Activated gamma-delta T cell (primary cell): ENCODE measurements around the gene KIAA0513.

ENCODE experiments used
- DNase-seq: peaks from one replicate; lab custom pipeline; 2025; lab: John Stamatoyannopoulos, UW

KIAA0513 gene

DNA sequence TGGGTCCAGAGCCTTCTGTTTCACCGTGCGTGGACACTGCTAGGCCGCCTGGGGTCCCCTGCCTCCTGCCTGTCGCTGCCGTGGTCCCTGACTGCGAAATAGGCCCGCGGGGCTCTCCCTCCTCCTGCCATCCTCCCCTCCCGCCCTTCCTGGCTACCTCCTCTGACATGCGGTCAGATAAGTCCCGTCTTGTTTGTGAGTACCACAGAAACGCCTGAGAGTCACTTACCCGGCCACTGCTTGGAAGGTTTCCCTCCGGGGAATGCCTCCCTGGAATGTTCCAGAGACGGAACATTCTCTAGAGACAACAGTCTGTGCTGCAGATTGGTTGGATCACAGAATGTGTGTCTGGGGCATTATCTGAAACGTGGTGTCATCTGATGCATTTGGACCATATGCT, 61.9 kb downstream of the KIAA0513 start:
- no peak for DNase-seq

DNA sequence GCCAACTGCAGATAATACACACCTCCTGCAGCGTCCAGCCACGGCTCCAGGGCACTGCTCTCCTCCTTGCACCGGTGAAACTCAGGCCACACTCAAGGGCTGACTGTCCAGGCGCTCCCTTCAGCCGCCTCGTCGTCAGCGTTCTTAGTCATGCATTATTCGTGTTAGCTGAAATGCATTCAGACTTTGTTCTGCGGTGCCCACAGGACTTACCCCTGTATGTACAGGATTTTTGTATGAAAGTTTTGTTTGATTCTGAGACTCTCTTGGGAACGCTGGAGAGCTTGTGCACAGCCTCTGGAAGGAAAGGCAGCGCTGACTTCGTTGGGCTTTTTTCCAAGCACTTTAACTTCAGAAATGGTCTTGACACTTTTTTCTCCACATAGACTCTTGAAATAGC, 62.6 kb downstream of the KIAA0513 start:
- no peak for DNase-seq

DNA sequence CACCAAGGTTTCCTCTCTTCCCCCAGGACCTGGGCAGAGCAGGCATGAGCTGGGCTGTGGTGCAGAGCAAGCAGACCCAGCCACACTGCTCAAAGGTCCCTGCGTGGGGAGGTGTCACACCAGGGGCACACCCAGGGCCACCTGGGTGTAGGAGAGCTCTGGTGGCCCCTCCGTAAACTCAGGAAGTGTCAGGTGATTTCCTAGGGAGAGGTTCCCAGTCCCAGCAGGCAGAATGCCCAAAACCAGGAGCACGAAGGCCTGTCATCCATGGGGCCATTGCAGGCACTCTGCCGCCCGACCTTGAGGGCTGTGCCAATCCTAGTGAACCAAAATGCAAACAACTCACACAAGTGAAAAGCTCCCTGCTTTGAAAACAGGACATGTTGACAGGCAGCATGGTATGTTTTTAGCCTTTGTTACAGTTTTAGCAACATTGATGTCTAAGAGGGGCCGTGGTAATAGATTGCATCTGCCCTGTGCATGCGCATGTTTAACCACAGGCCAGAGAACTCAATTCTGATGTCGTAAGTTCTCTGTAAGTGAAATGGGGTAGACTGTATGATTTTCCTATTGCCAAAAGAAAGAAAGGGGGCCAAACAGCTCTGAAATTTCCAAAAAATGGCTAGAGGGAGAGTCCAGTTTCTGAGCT, 63.4 kb downstream of the KIAA0513 start:
- no peak for DNase-seq

DNA sequence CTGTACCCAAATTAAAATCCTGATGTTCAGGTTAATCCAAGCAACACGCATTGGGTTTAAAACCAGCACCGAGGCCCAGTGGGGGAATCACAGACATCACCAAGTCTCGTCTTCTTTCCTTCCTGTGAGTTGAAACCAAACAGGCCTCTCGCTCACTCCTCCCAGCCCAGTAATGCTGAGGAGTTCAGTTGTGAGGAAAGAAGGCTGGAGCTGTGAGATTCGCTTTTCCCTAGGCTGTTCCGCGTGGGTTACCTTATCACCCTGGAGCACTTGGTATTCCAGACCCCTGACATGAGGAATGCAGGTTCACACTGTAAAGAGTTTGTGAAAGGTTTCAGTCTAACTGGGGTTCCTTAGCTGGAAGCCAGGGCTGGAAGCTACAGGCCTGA, 63.9 kb downstream of the KIAA0513 start:
- no peak for DNase-seq

DNA sequence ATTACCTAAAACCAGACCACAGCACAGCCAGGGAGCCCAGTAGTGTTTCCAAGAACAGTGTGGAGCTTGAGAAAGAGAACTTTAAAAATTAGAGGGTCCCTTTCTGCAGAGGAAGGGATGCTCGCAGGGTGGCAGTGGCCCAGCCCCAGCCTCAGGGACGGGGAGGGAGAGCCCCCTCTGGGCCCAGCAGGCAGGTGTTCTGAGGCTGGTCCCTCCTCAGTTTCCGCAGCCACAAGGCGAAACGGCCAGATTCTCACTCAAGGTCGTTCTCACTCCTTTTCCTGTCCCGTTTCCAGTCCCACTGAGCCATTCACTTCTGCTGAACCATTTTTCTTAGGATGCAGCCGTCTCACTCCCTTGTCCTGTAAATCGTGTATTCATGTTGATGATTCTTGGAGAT, 64.7 kb downstream of the KIAA0513 start:
- DNase-seq, result no peak

DNA sequence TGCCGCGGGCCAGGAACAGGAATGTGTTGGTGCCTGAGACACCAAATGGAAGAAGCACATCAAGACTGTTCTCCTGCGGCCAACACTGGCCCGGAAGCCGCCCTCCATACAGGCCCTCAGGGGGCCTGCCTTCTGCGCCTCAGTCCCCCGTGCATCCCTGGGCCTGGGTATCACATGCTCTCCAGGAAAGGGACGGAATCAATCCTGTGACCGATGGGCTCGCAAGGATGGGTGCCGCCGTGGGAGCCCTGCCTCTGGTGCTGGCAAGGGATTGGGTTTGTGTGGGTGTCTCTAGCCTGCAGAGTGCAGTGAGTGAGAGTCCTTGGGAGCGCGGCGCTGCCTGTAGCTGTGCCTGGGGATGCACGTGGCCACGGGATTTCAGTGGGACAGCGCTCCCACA, 65.3 kb downstream of the KIAA0513 start:
- DNase-seq, result no peak

DNA sequence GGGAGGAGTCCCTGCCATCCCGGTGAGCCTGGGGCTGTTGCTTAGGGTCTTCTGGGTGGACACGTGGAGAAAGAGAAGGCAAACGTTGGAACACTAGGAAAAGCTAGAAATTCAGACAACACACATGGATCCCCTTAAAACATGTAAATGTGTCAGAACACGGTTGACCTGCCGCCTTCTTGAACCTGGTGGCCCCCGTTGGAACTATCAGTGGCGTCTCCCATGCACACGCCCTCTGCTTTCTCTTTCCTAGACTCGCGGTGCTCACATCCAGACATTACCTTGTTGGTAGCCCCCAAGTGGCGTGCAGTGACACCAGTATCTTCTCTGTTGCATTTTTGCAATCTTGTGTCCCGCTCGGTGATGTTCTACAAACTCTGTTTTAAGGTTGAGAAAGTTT, 66.1 kb downstream of the KIAA0513 start:
- DNase-seq, result no peak

DNA sequence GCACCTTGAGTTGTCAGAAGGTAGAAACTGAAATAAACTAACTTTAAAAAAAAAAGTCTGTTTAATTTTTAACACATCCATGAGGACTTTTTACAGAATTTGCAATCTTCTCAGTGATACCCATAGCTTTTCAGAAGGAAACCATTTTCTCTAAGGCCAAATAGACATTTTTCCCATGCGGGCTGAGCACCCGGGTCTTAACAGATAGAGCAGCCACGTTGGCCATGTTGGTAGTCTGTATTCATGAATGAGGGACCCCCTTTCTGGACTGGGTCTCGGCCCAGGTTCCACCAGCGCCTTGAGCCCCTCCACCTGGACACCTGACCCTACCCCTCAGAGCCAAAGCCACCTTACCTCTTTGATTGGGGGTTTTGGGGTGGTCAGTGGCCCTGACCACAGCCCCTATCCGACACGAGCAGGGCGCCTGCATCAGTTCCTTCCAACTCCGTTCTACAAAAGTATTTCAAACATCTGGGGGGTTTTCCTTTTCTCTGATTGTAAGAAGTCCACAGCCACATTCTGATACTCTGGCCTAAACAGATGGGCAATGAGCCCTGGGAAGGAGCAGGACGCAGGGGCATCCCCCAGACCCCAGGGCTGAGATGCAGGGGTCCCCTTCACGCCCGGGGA, 66.7 kb downstream of the KIAA0513 start:
- DNase-seq, result no peak

DNA sequence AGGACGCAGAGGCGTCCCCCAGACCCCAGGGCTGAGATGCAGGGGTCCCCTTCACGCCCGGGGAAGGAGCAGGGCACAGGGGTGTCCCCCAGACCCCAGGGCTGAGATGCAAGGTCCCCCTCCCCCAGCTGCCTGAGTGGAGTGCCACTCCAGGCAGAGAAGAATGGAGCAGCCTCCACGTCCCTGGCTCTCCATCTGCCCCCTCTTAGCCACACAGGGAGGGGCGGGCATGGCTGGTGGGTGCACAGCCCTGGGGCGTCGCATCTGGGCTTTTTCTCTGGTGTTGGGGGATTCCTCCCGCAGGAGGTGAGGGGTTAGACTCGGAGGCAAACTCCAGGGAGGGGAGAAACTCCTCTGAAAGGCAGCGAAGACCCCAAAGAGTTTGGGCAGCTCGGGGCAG, 67.2 kb downstream of the KIAA0513 start:
- DNase-seq, result no peak

DNA sequence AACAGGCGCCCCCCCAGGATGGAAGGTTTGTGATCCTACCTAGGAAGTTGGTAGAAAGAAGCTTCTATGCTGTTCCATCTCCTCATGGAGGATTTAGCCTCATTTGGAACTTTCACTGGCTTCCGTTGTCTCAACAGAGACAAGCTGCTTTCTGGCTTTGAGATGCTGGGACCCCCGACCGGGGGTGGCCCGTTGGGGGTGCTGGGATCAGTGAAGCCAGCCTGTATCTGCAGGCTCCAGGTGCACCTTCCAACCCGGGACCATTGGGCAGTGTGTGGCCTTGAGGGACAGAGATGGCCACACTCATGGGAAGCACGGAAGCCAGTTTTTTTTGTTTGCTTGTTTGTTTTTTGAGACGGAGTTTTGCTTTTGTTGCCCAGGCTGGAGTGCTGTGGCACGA, 69.3 kb downstream of the KIAA0513 start:
- no peak for DNase-seq

DNA sequence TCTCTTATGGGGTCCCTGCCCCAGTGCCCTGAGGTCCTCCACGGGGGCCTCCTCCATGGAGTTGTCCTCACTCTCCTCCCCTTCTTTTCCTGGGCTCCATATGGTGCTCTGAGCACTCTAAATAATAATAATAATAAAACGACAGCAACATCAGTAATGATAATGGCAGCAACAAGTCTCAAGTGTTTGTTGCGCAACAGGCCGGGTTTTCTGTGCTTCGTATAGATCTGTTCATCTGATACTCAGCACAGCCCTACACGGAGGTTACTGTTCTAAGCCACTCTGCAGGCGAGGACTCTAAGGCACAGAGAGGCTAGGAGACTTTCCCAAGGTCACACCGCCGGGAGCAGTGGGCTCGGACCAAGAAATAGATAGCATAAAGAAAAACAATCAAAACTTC, 71.0 kb downstream of the KIAA0513 start:
- DNase-seq, result no peak

DNA sequence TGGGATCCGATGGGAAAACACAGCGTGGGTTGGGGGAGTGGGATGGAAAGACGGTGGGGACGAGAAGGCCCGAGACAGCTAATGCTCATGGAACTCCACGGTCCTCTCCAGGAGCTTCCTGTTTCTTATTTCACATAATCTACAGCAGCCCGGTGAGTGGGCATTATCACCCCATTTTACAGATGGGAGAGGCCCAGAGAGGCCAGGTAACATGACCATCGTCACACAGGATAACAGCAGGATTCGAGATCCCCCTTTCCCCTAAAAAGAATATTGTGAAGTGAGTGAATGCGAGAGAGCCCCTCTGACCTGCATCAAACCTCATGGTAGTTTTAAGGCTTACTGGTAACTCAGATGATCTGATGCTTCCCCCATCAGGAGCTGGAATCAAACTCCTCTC, 72.7 kb downstream of the KIAA0513 start:
- no peak for DNase-seq

DNA sequence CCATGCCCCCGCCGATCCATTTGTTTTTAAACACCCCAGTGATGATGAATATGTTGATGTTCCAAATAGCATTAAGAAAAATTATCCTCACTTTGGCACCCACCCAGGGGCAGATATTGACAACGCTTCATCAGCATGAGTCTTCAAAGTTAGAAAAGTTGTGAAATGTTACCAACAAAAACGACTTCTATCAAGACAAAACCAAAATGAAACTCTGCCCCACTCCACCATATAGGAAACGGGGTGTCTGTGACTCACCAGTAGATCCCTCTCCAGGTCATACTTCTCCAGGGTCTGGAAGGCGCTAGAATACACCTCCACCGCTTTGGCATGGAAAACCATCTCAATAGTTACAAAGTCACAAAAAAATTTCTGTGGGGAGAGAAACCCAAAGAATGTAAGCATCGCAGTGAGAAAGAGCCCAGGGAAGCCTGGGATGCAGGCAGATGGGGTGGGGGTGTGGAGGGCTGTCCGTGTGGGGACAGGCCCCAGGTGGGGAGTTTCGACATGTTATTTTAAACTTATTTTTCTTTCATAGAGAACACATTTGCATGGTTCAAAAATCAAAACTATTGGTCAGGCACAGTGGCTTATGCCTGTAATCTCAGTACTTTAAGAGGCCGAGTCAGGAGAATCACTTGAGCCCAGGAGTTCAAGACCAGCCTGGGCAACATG, 74.5 kb downstream of the KIAA0513 start:
- DNase-seq, result no peak

DNA sequence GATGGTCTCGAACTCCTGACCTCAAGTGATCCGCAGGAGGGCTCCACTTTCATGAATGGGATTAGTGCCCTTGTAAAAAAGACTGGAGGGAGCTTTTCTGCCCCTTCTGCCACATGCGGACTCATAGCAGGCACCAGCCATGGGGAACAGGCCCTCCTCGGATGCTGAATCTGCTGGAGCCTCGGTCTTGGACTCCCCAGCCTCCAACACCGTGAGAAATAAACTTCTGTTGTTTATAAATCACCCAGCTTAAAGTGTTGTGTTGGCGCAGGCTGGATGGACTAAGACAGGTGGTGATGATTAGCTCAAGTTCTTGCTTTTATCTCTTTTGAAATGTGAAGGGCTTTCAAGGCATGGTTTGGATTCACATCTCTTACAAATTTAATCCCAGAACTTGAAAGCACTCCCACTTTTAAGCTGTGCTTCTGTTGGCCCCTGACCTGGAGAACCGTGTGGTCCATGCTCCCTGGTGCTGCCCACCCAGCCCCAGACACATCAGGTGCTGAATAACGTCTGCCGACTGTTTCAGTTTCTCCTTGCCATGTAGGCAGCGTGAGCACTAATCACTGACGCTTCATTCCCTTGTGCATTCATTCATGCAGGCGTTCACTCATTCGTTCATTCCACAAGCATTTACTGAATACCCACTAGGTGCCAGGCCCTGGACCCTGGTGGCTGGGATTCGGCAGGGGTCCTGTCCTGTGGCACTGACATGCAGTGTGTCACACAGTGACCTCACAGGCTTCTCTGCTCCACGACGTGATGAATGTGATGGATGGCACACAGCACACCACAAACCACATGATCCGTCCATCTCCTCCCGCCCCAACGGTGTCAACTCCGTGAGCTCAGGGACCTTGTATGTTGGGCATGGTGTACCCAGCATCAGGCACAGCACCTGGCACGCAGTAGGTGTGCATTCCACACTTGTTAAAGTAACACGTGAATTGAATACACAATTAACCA, 75.8 kb downstream of the KIAA0513 start:
- DNase-seq, result no peak

DNA sequence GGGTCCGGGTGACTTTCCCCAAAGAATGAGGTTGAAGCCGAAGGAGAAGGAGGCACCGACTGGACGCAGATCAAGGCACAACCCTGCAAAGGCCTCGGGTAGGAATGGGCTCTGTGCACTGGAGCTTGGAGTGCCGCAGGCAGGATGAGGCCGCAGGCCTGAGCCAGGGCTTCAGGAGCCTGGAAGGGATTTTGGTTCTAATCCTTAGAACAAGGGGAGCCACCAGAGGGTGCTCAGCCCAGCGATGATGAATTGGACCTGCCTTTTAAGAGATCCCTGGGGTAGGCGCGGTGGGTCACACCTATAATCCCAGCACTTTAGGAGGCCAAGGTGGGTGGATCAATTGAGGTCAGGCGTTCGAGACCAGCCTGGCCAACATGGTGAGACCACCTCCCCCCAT, 76.6 kb downstream of the KIAA0513 start:
- DNase-seq, result no peak

DNA sequence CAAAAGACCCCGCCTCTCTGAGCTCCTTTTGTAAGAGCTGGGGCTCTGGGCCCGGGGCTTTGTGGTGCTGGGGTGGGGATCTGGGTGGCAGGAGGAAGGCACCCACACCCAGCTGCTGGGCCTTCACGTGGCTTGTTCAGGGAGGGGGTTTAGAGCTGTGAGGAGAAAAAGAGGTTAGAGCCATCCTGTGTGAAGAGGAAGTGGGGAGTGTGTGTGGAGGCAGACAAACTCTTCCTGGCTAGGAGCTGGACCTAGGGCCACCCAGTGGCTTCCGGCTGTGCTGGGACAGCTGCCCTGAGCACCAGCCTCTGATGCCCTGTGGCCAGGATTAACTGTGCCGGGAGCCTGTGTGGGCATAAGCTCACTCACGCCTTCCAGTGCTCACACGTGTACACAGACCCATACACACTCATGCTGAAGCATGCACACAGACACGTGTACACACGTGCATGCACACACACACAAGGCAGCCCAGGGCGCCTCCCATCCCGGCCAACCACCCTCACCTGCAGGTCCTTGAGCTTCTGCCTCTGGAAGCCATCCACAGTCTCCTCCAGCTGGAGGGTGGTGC, 77.3 kb downstream of the KIAA0513 start:
- no peak for DNase-seq

DNA sequence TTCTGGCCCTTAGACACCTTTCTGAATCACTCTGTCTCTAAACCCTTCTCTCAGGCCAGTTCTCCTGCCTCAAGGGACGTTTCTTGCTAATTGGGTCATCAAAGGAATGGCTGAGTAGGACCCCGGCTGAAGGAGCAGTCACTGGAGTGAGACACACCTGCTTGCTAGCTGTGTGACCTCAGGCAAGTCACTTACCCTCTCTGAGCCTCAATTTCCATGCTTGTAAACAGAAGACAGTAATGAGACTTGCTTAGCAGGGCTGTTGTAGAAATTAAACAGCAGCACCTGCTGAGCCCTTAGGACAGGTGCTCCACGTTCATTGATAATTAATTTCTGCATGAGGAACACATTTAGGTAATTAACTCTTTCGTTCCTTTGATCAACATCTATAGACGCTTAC, 77.9 kb downstream of the KIAA0513 start:
- no peak for DNase-seq

DNA sequence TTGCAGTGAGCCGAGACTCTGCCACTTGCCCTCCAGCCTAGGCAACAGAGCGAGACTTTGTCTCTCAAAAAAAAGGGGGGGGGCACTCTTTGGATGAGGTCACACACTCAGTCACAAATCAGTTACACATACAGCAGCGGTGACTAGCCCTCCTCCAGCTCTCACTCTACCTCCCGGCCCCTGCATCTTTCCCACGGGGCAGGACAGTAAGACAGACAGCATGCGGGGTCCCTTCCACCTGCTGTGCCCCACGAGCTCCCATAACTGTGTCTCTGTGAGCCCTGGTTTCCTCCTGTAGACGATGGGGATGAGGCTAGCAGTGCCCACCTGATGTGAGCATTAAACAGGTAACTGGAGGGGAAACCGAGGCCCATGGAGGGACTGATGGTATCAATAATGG, 79.5 kb downstream of the KIAA0513 start:
- no peak for DNase-seq

DNA sequence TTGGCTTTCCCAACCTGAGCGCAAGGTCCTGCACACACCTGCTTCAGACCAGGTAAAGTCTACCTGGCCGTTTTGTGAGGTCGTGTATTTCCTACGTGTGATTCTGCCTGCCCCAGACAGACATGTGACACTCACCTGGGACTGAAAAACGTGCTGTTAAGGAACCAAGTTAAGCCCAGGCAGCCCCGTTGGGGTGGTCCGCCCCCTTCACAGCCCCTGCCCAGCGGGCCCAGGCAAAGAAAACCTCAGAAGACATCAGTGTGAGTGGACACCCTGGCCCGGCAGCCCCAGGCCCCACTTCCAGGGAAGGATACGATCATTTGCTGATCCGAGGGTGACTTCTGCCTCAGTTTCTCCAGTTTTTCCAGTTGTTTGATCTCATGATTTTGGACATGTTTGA, 79.9 kb downstream of the KIAA0513 start:
- no peak for DNase-seq

DNA sequence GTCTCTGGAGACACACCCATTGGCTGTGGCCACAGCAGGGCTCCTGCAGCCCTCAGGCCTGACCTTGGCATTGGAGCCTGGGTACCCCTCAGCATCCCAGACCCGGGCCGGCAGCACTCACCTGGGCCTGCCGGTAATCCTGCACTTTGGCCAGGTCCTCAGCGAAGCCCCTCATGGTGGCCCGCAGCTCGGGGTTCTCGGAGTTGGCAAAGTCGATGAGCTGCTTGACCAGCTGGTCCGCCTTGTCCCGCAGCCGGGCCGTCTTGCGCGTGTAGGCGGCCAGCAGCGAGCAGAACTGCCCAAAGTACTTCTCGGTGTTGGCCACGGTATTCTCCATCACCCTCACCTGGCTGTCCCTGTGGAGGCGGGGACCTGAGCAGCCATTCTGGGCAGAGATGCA, 82.5 kb downstream of the KIAA0513 start:
- DNase-seq, result no peak

DNA sequence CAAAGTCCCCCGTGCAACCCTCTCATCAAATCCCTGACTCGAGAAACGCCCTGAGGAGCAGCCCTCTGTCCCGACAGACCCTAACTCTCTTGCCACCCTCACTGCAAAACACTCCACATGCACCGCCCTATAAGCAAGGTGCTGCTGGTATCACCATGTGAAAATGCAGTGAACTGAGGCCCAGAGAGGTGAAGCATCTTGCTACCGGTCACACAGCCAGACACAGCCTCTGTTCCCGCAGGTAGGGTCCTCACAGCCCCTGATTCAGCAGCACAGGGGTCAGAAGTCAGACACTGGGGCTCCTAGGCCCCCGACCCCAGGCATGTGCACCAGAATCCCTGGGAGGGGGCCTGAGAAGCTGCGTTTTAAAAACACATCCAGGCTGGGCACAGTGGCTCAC, 83.6 kb downstream of the KIAA0513 start:
- DNase-seq, result no peak

DNA sequence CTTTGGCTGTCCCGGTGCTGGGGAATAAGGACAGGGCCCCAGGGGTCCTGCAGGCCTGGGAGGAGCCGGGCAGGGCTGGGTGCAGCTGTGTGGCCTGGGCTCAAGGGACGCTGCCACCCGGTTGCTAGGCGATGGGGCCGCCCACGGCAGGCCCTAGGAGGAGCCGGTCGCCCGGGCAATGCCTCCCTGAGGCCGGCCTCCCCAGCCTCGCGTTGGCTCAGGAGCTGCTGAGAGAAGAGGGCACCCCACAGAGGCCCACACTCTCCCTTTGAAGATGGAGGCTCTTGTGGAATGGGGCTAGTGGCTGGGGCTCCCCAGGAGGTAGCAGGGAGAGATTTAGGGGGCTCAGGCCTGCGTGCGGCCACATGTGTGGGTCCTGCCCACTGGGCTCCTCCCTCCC, 84.8 kb downstream of the KIAA0513 start, which contains the start of gene CIBAR2:
Gene CIBAR2, minus strand, starts transcription at position 109 of the 400 bp plus-strand sequence. CDS start 120 bp downstream, outside the sequence.
- DNase-seq, result no peak
